Body of pancreas (tissue), 4 donors: ENCODE results near the gene EBI3. TPM values are rescaled to one million over a fixed set of nuclear protein-coding genes. Genes with fewer than 3 reads are reported as not detected.
"Not testable (repeated sequence)": the region's sequence is repeated elsewhere in the genome, so short reads cannot be mapped to it uniquely, and the experiment has no call there.

Experiments
- ATAC-seq: fragments of 150-250 bp; one replicate; pipeline ENCODE4 v1.9.1; 2016
- DNase-seq, 4 donors: peaks; one replicate each; pipeline ENCODE4 v3.0.0-alpha.2; 2019
- H3K27ac ChIP-seq, 4 donors: fragments of 200-600 bp; sonication (generic); 1 replicate in 3 of 4; 2 replicates in 1 of 4; pipeline versions ENCODE4 v1.5.1 to v1.6.1; 2016 to 2019; ENCODE audit warnings: mild to moderate bottlenecking in 1 of 4, mixed read lengths in 1 of 4, moderate library complexity in 1 of 4
- H3K27me3 ChIP-seq, 2 donors: fragments of 200-600 bp; sonication (generic); one replicate each; pipeline ENCODE4 v1.6.0; 2016; ENCODE audit warnings: mild to moderate bottlenecking in 1 of 2
- H3K36me3 ChIP-seq, 2 donors: fragments of 200-600 bp; sonication (generic); replicated peaks in 1 of 2; 2 replicates each; pipeline ENCODE4 v1.5.1; 2016; ENCODE audit warnings: low read depth in 2 of 2; ENCODE audit not compliant: insufficient read depth in 1 of 2
- H3K4me1 ChIP-seq: fragments of 200-600 bp; sonication (generic); one replicate; pipeline ENCODE4 v1.6.0; 2016
- H3K4me3 ChIP-seq, 2 donors: fragments of 200-600 bp; sonication (generic); 1 replicate in 1 of 2; 2 replicates in 1 of 2; pipeline ENCODE4 v1.5.1; 2016 to 2019
- H3K9me3 ChIP-seq, 3 donors: fragments of 200-600 bp; sonication (generic); 1 replicate in 2 of 3; 2 replicates in 1 of 3; pipeline ENCODE4 v1.5.1; 2016
- CTCF ChIP-seq, 7 experiments: fragments of 450-650 bp in 4 of 7; fragments of 200-600 bp in 3 of 7; sonication (generic) in 3 of 7; IDR thresholded peaks; one replicate each; pipeline ENCODE4 v1.5.1; 2016 to 2019; ENCODE audit warnings: antibody characterized with exemption in 7 of 7
- POLR2A ChIP-seq, 3 donors: fragments of 450-650 bp; IDR thresholded peaks; one replicate each; pipeline ENCODE4 v1.6.1; 2016; ENCODE audit warnings: antibody characterized with exemption in 3 of 3, mild to moderate bottlenecking in 2 of 3
- WGBS, 2 donors: methylation state at CpG; one replicate each; pipeline ENCODE4 v1.1.5; 2017; 5-methylcytosine and 5-hydroxymethylcytosine counted together
- intact Hi-C: fragments of 100-400 bp; cut with DNase I; formaldehyde crosslinking; loops from one replicate; pipeline ENCODE4 v1.15.1; 2023
- total RNA-seq, 2 donors: library from RNA; depleted of rRNA; stranded (reverse); fragments of >200 nt; gene quantifications; one replicate each; pipeline ENCODE4 v1.1.0, GENCODE V29; 2016

Gene EBI3
- total RNA-seq, 2 donors from 2014 or later = 0.99 to 27.5 TPM

- no peak for ATAC-seq
- no peaks in the 10 kb centered on the region for H3K27me3 ChIP-seq
- TF ChIP-seq POLR2A (IDR thresholded peaks at IDR 0.05) = no peak
- TF ChIP-seq CTCF (IDR thresholded peaks at IDR 0.05) = no peak
- H3K9me3 ChIP-seq = no peaks in the 10 kb centered on the region
- no peak overlapping the region for H3K27ac ChIP-seq
- H3K4me1 ChIP-seq = peaks cover 5% of the 10 kb centered on the region
- no peak for DNase-seq
- intact Hi-C loops = loop anchor here (10.0 kb wide), 1 partner anchor 185 kb away; the partner anchor contains the start of gene PIAS4
- no peaks in the 10 kb centered on the region for H3K36me3 ChIP-seq
- H3K4me3 ChIP-seq = no peak overlapping the region
- WGBS, 2 donors = 64 to 67% methylated on average over 5 of the region's 5 CpGs
Measured at GRCh38 chr19:4189641-4190040, 39.7 kb upstream of the EBI3 start.

GRCh38 chr19:4192537-4192936 is 36.8 kb upstream of the EBI3 start:
- WGBS, 2 donors = 89 to 94% methylated on average over 3 of the region's 3 CpGs
- H3K27me3 ChIP-seq = peaks cover 0 to 16% of the 10 kb centered on the region in 2 donors
- H3K27ac ChIP-seq, H3K36me3 ChIP-seq, H3K4me3 ChIP-seq, DNase-seq, intact Hi-C loops, H3K9me3 ChIP-seq, ATAC-seq, H3K4me1 ChIP-seq: not testable (repeated sequence)

GRCh38 chr19:4194353-4194752 is 35.0 kb upstream of the EBI3 start:
- Histone ChIP-seq H3K4me3 (no peak overlapping the region), H3K9me3 (no peaks in the 10 kb centered on the region), H3K36me3 (no peaks in the 10 kb centered on the region), H3K27ac (no peak overlapping the region), H3K27me3 (peaks cover 0 to 18% of the 10 kb centered on the region in 2 donors), H3K4me1 (no peaks in the 10 kb centered on the region)
- intact Hi-C loops = no loop called here
- TF ChIP-seq CTCF (IDR thresholded peaks at IDR 0.05) (no peak), POLR2A (IDR thresholded peaks at IDR 0.05) (no peak)
- DNase-seq = no peak
- 47 to 58% methylated on average over 7 of the region's 7 CpGs for WGBS, 2 donors
- no peak for ATAC-seq

- H3K4me3 ChIP-seq = no peak overlapping the region
- TF ChIP-seq CTCF (IDR thresholded peaks at IDR 0.05) (no peak), POLR2A (IDR thresholded peaks at IDR 0.05) (no peak)
- WGBS, 2 donors = 70 to 75% methylated on average over 8 of the region's 8 CpGs
- H3K9me3 ChIP-seq = no peaks in the 10 kb centered on the region
- no peaks in the 10 kb centered on the region for H3K4me1 ChIP-seq
- ATAC-seq (no peak), DNase-seq (no peak)
- H3K36me3 ChIP-seq = no peaks in the 10 kb centered on the region
- H3K27ac ChIP-seq = no peak overlapping the region
- peaks cover 0 to 18% of the 10 kb centered on the region in 2 donors for H3K27me3 ChIP-seq
- intact Hi-C loops = no loop called here
Measured at GRCh38 chr19:4196009-4196408, 33.3 kb upstream of the EBI3 start.

GRCh38 chr19:4196587-4197148 is 32.7 kb upstream of the EBI3 start:
- Histone ChIP-seq H3K27me3 (peaks cover 0 to 18% of the 10 kb centered on the region in 2 donors), H3K36me3 (no peaks in the 10 kb centered on the region), H3K4me1 (no peaks in the 10 kb centered on the region), H3K4me3 (no peak overlapping the region), H3K27ac (no peak overlapping the region), H3K9me3 (no peaks in the 10 kb centered on the region)
- intact Hi-C loops = no loop called here
- DNase-seq (no peak), ATAC-seq (no peak)
- WGBS, 2 donors = 85 to 89% methylated on average over 16 to 22 of the region's 22 CpGs
- TF ChIP-seq POLR2A (IDR thresholded peaks at IDR 0.05) (no peak), CTCF (IDR thresholded peaks at IDR 0.05) (no peak)
